ENCODE data around the gene ASIC4.

ASIC4 gene

GRCh38 chr2:219507581-219508443 is 6.5 kb upstream of the ASIC4 start:
- no peak overlapping the region for H3K27ac ChIP-seq (ENCODE audit: low read depth, low read length)
- no peaks in the 10 kb centered on the region for H3K79me2 ChIP-seq (ENCODE audit: insufficient read depth, low read length)
- TF ChIP-seq EZH2phosphoT487 (conservative IDR thresholded peaks at IDR 0.05; ENCODE audit: low read length) = no peak
- TF ChIP-seq, protein P1, sequence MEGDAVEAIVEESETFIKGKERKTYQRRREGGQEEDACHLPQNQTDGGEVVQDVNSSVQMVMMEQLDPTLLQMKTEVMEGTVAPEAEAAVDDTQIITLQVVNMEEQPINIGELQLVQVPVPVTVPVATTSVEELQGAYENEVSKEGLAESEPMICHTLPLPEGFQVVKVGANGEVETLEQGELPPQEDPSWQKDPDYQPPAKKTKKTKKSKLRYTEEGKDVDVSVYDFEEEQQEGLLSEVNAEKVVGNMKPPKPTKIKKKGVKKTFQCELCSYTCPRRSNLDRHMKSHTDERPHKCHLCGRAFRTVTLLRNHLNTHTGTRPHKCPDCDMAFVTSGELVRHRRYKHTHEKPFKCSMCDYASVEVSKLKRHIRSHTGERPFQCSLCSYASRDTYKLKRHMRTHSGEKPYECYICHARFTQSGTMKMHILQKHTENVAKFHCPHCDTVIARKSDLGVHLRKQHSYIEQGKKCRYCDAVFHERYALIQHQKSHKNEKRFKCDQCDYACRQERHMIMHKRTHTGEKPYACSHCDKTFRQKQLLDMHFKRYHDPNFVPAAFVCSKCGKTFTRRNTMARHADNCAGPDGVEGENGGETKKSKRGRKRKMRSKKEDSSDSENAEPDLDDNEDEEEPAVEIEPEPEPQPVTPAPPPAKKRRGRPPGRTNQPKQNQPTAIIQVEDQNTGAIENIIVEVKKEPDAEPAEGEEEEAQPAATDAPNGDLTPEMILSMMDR (IDR thresholded peaks at IDR 0.05; ENCODE audit: insufficient read depth, low read length, poor library complexity, severe bottlenecking) = no peak
- H4K20me1 ChIP-seq (ENCODE audit: low read depth, low read length) = no peaks in the 10 kb centered on the region
- no peak overlapping the region for H3K4me2 ChIP-seq (ENCODE audit: low read depth, low read length, poor library complexity, severe bottlenecking)
- H3K9me3 ChIP-seq (ENCODE audit: insufficient read depth, low read length) = no peaks in the 10 kb centered on the region
- H3K9ac ChIP-seq (ENCODE audit: low read length) = no peak overlapping the region
- no peak overlapping the region for H3K4me3 ChIP-seq (ENCODE audit: insufficient read depth, low read length, poor library complexity, severe bottlenecking)
- H3K27me3 ChIP-seq (ENCODE audit: low read length) = no peaks in the 10 kb centered on the region
- no peaks in the 10 kb centered on the region for H3F3A ChIP-seq (ENCODE audit: insufficient read depth)
- no peaks in the 10 kb centered on the region for H3K36me3 ChIP-seq (ENCODE audit: low read length)
- no peak overlapping the region for H2AFZ ChIP-seq (ENCODE audit: low read depth, low read length, severe bottlenecking)
- H3K9me2 ChIP-seq (replicated peaks; ENCODE audit: insufficient read depth, low read length) = no peaks in the 10 kb centered on the region

- Histone ChIP-seq H2AFZ (ENCODE audit: low read depth, low read length, severe bottlenecking) (no peak overlapping the region), H3K36me3 (ENCODE audit: low read length) (no peaks in the 10 kb centered on the region), H3K4me3 (ENCODE audit: insufficient read depth, low read length, poor library complexity, severe bottlenecking) (no peak overlapping the region)
Observed at GRCh38 chr2:219508444-219508734, 5.9 kb upstream of the ASIC4 start.

GRCh38 chr2:219508971-219509779 is 5.1 kb upstream of the ASIC4 start:
- Histone ChIP-seq H3K4me3 (ENCODE audit: insufficient read depth, low read length, poor library complexity, severe bottlenecking) (no peak overlapping the region), H3K27ac (ENCODE audit: low read depth, low read length) (no peak overlapping the region)

More at GRCh38 chr2:219508444-219508734, 5.9 kb upstream of the ASIC4 start:
- Histone ChIP-seq H3K9me2 (replicated peaks; ENCODE audit: insufficient read depth, low read length) (no peaks in the 10 kb centered on the region), H3K9me3 (ENCODE audit: insufficient read depth, low read length) (no peaks in the 10 kb centered on the region), H3K4me2 (ENCODE audit: low read depth, low read length, poor library complexity, severe bottlenecking) (no peak overlapping the region), H3K79me2 (ENCODE audit: insufficient read depth, low read length) (no peaks in the 10 kb centered on the region), H3K27ac (ENCODE audit: low read depth, low read length) (no peak overlapping the region), H4K20me1 (ENCODE audit: low read depth, low read length) (no peaks in the 10 kb centered on the region), H3K9ac (ENCODE audit: low read length) (no peak overlapping the region), H3K27me3 (ENCODE audit: low read length) (no peaks in the 10 kb centered on the region), H3F3A (ENCODE audit: insufficient read depth) (no peaks in the 10 kb centered on the region)
- TF ChIP-seq EZH2phosphoT487 (conservative IDR thresholded peaks at IDR 0.05; ENCODE audit: low read length) = no peak
- TF ChIP-seq, protein P1 (IDR thresholded peaks at IDR 0.05; ENCODE audit: insufficient read depth, low read length, poor library complexity, severe bottlenecking) = no peak

More at GRCh38 chr2:219508971-219509779, 5.1 kb upstream of the ASIC4 start:
- H3K9me3 ChIP-seq (ENCODE audit: insufficient read depth, low read length) = no peaks in the 10 kb centered on the region
- H3K79me2 ChIP-seq (ENCODE audit: insufficient read depth, low read length) = no peaks in the 10 kb centered on the region
- no peaks in the 10 kb centered on the region for H3K36me3 ChIP-seq (ENCODE audit: low read length)
- no peaks in the 10 kb centered on the region for H3K9me2 ChIP-seq (replicated peaks; ENCODE audit: insufficient read depth, low read length)
- H3K27me3 ChIP-seq (ENCODE audit: low read length) = no peaks in the 10 kb centered on the region
- H2AFZ ChIP-seq (ENCODE audit: low read depth, low read length, severe bottlenecking) = no peak overlapping the region
- no peak overlapping the region for H3K4me2 ChIP-seq (ENCODE audit: low read depth, low read length, poor library complexity, severe bottlenecking)
- no peak for TF ChIP-seq EZH2phosphoT487 (conservative IDR thresholded peaks at IDR 0.05; ENCODE audit: low read length)
- TF ChIP-seq, protein P1 (IDR thresholded peaks at IDR 0.05; ENCODE audit: insufficient read depth, low read length, poor library complexity, severe bottlenecking) = no peak
- no peak overlapping the region for H3K9ac ChIP-seq (ENCODE audit: low read length)
- H3F3A ChIP-seq (ENCODE audit: insufficient read depth) = no peaks in the 10 kb centered on the region
- H4K20me1 ChIP-seq (ENCODE audit: low read depth, low read length) = no peaks in the 10 kb centered on the region
